Activated CD4-positive, CD25-positive, alpha-beta regulatory T cell (primary cell): ENCODE measurements around the gene PCP4.

ENCODE experiments used
- DNase-seq, 4 experiments: peaks; one replicate each; lab custom pipeline; 2025; lab: John Stamatoyannopoulos, UW

PCP4 gene

DNA sequence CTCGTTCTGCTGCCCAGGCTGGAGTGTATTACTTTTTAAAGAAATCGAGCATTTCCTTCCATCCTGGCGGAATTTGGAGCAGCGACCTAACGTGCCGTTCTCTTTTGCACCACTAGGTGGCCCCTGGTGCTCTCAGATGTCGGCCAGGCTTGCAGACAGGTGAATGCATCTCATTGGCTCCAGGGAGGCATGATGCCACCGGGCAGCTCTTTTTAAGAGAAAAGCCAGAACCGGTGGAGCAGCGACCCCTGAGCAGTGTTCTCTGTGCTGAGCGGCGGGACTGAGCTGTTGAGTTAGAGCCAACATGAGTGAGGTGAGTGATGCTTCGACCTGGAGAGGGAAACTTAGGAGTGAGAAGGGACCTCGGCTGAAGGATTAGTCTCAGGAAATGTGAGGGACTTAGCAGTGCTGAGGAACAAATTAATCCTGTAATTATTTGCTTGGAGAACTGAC lies at the start of gene PCP4:
PCP4 (plus strand) TSS at position 241 of the 453 bp plus-strand sequence; CDS start at position 305, 64 bp downstream.
- no peak for DNase-seq

- DNase-seq: no peak
These were observed 48.7 kb upstream of the PCP4 start for GRCh38 chr21:39818557-39818956.

GRCh38 chr21:39822042-39822441 lies 45.2 kb upstream of the PCP4 start:
- DNase-seq: no peak

- no peak for DNase-seq
These were observed 42.0 kb upstream of the PCP4 start for GRCh38 chr21:39825250-39825649.

DNA sequence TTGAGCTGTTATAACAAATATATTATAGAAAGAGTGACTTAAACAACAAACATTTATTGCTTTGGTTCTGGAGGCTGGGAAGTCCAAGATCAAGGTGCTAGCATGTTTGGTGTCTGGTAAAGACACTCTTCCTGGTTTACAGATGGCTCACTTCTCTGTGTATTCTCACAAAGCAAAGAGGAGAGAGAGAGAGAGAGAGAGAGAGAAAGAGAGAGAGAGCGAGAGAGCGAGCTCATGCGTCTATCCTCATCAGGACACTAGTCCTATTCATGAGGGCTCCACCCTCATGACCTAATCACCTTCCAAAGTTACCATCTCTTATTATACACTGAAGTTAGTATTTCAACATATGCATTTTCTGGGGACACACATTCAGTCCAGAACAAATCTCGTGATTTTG lies 32.7 kb upstream of the PCP4 start:
- no peak for DNase-seq

- DNase-seq: no peak
These were observed 29.3 kb upstream of the PCP4 start for GRCh38 chr21:39837861-39838359.

DNA sequence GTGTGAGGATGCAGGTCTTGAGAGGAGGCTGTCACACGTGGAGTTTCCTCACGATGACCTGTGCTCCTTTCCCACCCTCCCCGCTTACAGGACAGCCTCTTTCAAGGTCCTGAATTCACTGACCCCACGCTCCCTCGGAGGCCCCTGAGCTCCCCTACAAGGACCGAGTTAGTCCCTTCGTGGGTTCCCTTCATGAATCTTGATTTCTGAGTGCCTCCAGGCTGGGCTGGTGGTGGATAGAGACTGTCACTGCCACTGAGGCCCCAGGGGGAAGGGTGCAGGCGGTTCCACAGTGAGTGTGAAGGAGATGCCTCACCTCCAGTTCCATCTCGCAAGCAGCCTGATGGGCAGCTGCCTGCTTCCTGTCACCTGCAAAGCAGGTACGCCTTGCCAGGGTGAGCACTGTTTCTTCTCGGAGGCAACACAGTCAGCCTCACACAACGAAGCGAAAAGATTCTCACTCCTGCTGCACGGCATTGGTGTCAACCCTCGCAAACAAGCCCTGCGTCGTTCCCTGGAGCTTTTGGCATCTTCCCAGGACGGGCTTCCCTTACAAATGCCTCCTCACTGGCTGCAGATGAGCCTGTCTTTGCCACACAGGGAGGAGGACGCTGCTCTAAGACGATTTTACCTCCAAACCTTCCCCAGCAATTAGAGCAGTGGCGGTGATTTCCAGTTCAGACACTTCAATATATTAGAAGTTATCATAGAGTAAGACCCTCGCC lies 26.7 kb upstream of the PCP4 start:
- DNase-seq: no peak

GRCh38 chr21:39842741-39843459 lies 24.3 kb upstream of the PCP4 start:
- DNase-seq: no peak

- DNase-seq: no peak
These were observed 23.8 kb upstream of the PCP4 start for GRCh38 chr21:39843483-39843882.

DNA sequence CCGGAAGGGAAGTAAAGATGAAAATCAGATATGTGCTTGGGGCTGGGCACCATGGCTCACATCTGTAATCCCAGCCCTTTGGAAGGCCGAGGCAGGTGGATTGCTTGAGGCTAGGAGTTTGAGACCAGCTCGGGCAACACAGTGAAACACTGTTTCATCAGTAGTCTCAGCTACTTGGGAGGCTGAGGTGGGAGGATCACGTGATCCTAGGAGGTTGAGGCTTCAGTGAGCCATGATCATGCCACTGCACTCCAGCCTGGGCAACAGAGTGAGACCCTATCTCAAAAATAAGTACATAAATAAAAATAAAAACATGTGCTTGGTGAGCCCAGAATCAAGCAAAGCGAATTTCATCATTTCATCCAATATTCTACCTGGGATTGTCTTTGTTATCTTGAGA lies 23.3 kb upstream of the PCP4 start:
- no peak for DNase-seq

GRCh38 chr21:39845571-39846130 lies 21.6 kb upstream of the PCP4 start:
- DNase-seq: no peak

- DNase-seq: no peak
These were observed 19.4 kb upstream of the PCP4 start for GRCh38 chr21:39847877-39848276.

DNA sequence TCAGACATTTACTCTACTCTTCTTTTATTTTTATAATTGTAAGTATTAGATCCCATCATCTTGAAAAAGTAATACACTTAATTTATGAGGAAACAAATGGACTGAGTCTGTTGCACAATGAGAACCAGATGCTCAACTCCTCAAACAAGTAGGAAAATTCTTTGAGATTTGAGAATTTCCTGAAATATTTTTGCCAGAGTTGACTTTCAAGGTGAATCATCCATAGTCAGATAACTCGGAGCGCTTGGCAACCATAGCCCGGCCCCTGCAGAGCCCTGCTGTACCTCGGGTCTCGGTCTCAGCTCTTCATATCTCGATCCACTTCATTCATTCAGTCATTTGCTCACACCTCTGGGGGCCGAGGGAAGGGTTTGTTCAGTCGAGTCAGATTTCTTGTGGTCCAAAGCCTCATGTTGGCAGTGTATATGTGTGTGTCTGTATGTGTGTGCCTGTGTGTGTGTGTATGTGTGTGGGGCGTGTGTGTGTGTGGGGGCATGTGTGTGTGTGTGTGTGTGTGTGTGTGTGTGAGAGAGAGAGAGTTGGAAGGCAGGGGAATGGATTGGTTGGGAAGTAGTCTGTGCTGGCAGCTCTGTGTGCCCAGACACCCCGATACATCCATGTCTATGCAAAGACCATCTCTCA lies 18.1 kb upstream of the PCP4 start:
- DNase-seq: no peak

GRCh38 chr21:39850333-39850732 lies 16.9 kb upstream of the PCP4 start:
- no peak for DNase-seq

DNA sequence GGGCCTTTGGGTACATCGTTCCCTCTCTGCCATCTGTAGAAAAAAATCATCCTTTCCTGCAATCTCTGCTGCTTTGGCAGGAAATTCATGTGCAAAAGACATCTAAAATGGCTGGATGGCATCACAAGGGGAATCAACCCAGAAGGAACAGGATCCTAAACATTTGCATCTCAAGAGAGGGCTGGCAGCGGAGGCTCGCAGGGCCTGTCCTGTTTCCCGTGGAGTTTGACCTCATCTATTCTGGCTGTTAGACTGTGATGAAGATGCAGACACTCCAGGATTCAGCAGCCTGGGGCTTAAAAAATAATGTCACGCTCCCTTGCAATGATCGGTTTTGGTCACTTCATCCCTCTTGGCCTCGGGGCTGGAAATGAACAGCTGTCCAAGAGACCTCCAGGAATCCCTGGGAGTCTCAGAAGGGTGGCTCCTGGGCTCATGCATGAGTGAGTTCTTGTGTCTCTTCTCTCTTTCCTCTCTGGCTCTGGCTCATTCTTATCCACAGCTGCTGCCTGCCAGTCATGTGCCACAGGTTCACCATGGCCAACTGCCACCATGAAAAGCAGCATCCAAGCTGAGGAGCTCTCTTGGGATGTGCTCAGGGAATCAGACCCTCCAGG lies 16.1 kb upstream of the PCP4 start:
- DNase-seq: no peak

DNA sequence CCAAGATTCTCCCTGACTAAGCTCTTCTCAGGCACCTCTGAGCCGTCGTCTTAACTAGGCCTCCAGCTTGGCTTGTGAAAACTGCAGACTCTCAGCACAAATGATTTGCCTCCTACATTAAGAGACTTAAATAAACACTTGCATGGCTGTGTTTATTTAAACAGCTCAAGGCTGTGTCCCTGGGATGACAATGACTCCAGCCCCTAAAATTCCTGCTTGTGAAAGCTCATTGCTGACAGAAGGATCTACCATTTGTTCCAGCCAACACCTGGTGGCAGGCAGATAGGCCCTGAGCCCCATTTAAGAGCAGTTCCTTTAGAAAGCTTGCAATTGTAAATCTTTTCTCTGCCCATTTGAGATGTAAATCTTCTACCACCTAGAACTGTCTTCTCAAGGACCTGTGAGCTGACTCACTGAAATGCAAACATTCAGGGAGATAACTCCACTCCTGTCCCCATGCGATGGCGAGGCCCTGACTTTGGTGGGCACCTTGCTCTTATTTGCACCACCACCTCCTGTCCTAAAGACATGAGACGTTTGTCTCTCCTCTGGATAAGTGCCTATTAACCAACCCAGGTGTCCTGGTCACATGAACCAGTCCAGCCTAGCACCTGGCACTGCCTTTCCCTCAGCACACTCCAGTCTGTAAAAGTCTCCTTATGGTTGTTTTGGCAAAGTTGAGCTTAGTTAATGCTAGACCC lies 15.1 kb upstream of the PCP4 start:
- no peak for DNase-seq

GRCh38 chr21:39852726-39853500 lies 14.3 kb upstream of the PCP4 start:
- no peak for DNase-seq

DNA sequence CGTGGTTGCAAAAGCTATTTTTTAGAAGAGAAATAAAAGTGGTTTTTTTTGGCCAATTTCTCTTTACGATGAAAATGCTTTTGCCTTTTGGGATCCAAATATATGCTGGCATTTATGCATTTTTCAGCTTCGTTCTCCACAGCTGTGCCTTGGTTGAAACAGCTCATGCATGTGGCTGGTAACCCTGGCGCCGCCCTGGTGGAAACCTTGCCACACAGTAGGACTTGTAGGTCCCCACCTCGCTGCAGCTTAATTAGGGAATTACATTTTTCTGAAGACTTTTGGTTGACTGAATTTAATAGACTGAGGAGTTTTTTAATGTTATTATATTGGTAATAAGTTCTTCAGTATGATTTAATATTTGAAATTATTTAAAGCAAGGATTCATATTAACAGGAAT lies 12.7 kb upstream of the PCP4 start:
- no peak for DNase-seq

GRCh38 chr21:39855595-39855994 lies 11.6 kb upstream of the PCP4 start:
- no peak for DNase-seq

- DNase-seq: no peak
These were observed 6.6 kb upstream of the PCP4 start for GRCh38 chr21:39860600-39860999.

GRCh38 chr21:39863111-39863510 lies 4.1 kb upstream of the PCP4 start:
- no peak for DNase-seq
